Lung (tissue), 12 donors: ENCODE data around the gene SH3BGRL2. TPM values are rescaled to one million over a fixed set of nuclear protein-coding genes. Genes with fewer than 3 reads are reported as not detected.
A peak's percentile ranks its signal among the peaks of the same experiment; 100 is the strongest.

Experiments
- ATAC-seq: fragments of 200-7000 bp; cut with Tn5 transposase; one replicate; pipeline ENCODE4 v1.9.1; 2020; ENCODE audit warnings: moderate number of reproducible peaks; ENCODE audit not compliant: insufficient read depth, low FRiP score
- DNase-seq, 3 donors: peaks; one replicate each; pipeline ENCODE4 v3.0.0-alpha.2; 2013 to 2017
- H3K27ac ChIP-seq, 2 donors: one replicate each; pipeline ENCODE4 v1.5.1; 2013; ENCODE audit warnings: mild to moderate bottlenecking in 2 of 2, moderate library complexity in 2 of 2, control low read depth in 1 of 2, inconsistent platforms in 1 of 2, low read depth in 1 of 2, low read length in 1 of 2
- H3K27me3 ChIP-seq, 3 donors: one replicate each; pipeline ENCODE4 v1.5.1; 2013; ENCODE audit warnings: low read length in 2 of 3; ENCODE audit not compliant: control insufficient read depth in 3 of 3, insufficient read depth in 3 of 3
- H3K36me3 ChIP-seq, 4 donors: one replicate each; pipeline ENCODE4 v1.5.1; 2013; ENCODE audit warnings: low read length in 4 of 4, mild to moderate bottlenecking in 1 of 4, moderate library complexity in 1 of 4; ENCODE audit not compliant: control insufficient read depth in 4 of 4, insufficient read depth in 4 of 4
- H3K4me1 ChIP-seq, 5 donors: one replicate each; pipeline ENCODE4 v1.5.1; 2013; ENCODE audit warnings: low read length in 5 of 5, mild to moderate bottlenecking in 2 of 5, moderate library complexity in 1 of 5; ENCODE audit not compliant: control insufficient read depth in 5 of 5, insufficient read depth in 5 of 5
- H3K4me3 ChIP-seq: one replicate; pipeline ENCODE4 v1.5.1; 2013; ENCODE audit warnings: mild to moderate bottlenecking, control low read depth, moderate library complexity
- H3K9ac ChIP-seq, 2 donors: one replicate each; pipeline ENCODE4 v1.5.1; 2013; ENCODE audit warnings: low read length in 2 of 2, control low read depth in 1 of 2; ENCODE audit not compliant: insufficient read depth in 1 of 2
- H3K9me3 ChIP-seq, 4 donors: one replicate each; pipeline ENCODE4 v1.5.1; 2013; ENCODE audit warnings: low read length in 3 of 4, mild to moderate bottlenecking in 1 of 4, moderate library complexity in 1 of 4; ENCODE audit not compliant: control insufficient read depth in 4 of 4, insufficient read depth in 3 of 4
- CTCF ChIP-seq: IDR thresholded peaks from 2 replicates; pipeline ENCODE4 v1.5.1; 2012; ENCODE audit warnings: mild to moderate bottlenecking; ENCODE audit errors: control extremely low read depth, extremely low read depth
- WGBS, 2 donors: extraction: QIAGEN DNeasy Blood & Tissue Kit; methylation state at CpG; one replicate each; pipeline ENCODE4 v1.1.7; 2013; 5-methylcytosine and 5-hydroxymethylcytosine counted together
- polyA plus RNA-seq, 2 donors: library from polyadenylated mRNA; stranded (reverse); fragments of 200-250 nt; gene quantifications; one replicate each; pipeline ENCODE4 v1.2.1, GENCODE V29; 2013
- total RNA-seq, 2 donors: library from RNA; depleted of rRNA in 1 of 2; stranded (reverse); fragments of >200 nt in 1 of 2; gene quantifications; one replicate each; pipeline ENCODE4 v1.2.1, GENCODE V29; 2014 to 2021
- donor health status: control.
- donor health status: control.
- donor health status: Bipolar disorder and iron deficiency.
- donor health status: healthy.
- donor health status: DM: yes; HTN: yes; CAD: no.

SH3BGRL2 gene
- total and polyA plus RNA-seq, 4 donors: 7.4 to 38.5 (median 14.0) TPM

DNA sequence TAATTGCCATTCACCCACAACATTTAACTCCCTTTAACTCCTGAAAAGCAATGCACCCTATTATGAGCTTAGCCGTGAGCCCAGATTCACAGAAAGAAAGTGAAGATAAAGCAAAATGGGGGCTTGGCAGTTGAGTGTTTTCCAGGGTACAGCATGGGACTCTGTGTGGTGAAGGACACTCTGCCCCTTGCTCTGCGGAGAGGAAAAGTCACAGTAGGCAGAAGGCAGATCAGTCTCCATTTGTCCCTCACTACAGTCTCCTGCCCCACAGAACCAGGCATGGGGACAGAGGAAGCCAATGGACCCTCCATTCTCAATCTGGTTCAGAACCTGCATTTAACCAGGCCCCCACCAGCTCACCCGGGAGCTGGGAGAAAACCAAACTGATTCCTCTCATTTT, 30.8 kb upstream of the SH3BGRL2 start:
- no peak overlapping the region for H3K27ac ChIP-seq
- no peaks in the 10 kb centered on the region for H3K27me3 ChIP-seq
- H3K4me3 ChIP-seq: no peak overlapping the region
- DNase-seq (no peak), ATAC-seq (no peak)
- H3K4me1 ChIP-seq: peaks cover 0 to 6% (median 0%) of the 10 kb centered on the region in 5 donors
- no peaks in the 10 kb centered on the region for H3K9me3 ChIP-seq
- H3K36me3 ChIP-seq: no peaks in the 10 kb centered on the region
- H3K9ac ChIP-seq: no peak overlapping the region
- TF ChIP-seq CTCF: no peak
- WGBS, 2 donors: 88 to 97% methylated on average over 3 of the region's 3 CpGs

- TF ChIP-seq CTCF: no peak
- ATAC-seq (no peak), DNase-seq (peak in 1 of 3 donors; percentile 14)
- no peak overlapping the region for H3K4me3 ChIP-seq
- no peaks in the 10 kb centered on the region for H3K9me3 ChIP-seq
- H3K4me1 ChIP-seq: peaks cover 0 to 6% (median 0%) of the 10 kb centered on the region in 5 donors
- H3K27me3 ChIP-seq: no peaks in the 10 kb centered on the region
- WGBS, 2 donors: 61 to 70% methylated on average over 3 of the region's 3 CpGs
- no peaks in the 10 kb centered on the region for H3K36me3 ChIP-seq
- no peak overlapping the region for H3K9ac ChIP-seq
- no peak overlapping the region for H3K27ac ChIP-seq
Observed at GRCh38 chr6:79600812-79601609, 30.1 kb upstream of the SH3BGRL2 start.

- H3K36me3 ChIP-seq: no peaks in the 10 kb centered on the region
- ATAC-seq (no peak), DNase-seq (no peak)
- no peaks in the 10 kb centered on the region for H3K27me3 ChIP-seq
- TF ChIP-seq CTCF: no peak
- H3K9me3 ChIP-seq: no peaks in the 10 kb centered on the region
- H3K9ac ChIP-seq: no peak overlapping the region
- peaks cover 0 to 6% (median 0%) of the 10 kb centered on the region in 5 donors for H3K4me1 ChIP-seq
- no peak overlapping the region for H3K4me3 ChIP-seq
- no peak overlapping the region for H3K27ac ChIP-seq
Observed at GRCh38 chr6:79602859-79603258, 28.3 kb upstream of the SH3BGRL2 start.
